HepG2 (cell line): Measurements from ENCODE around the gene METTL16. TPM values are rescaled to one million over a fixed set of nuclear protein-coding genes. Genes with fewer than 3 reads are reported as not detected.
A peak's percentile ranks its signal among the peaks of the same experiment; 100 is the strongest.

ENCODE experiments used
- KDM6A ChIP-seq: IDR thresholded peaks from 2 replicates; pipeline ENCODE4 v1.6.1; 2016; ENCODE audit warnings: low read depth
- KIAA2018 ChIP-seq: sonication (generic); formaldehyde crosslinking; IDR thresholded peaks from 2 replicates; pipeline ENCODE4 v1.5.0; 2020; ENCODE audit warnings: mild to moderate bottlenecking, missing genetic modification reagents, borderline replicate concordance
- POLR2A ChIP-seq, 2 experiments: IDR thresholded peaks; 2 replicates each; pipeline ENCODE4 v1.6.1; 2011; ENCODE audit warnings: low read depth in 2 of 2, low read length in 2 of 2, mild to moderate bottlenecking in 1 of 2, moderate library complexity in 1 of 2; ENCODE audit not compliant: insufficient read depth in 1 of 2
- ZNF143 ChIP-seq: sonication (generic); formaldehyde crosslinking; IDR thresholded peaks from 2 replicates; pipeline ENCODE4 v1.4.0; 2020; ENCODE audit warnings: missing genetic modification reagents
- ZNF383 ChIP-seq: sonication (generic); formaldehyde crosslinking; IDR thresholded peaks from 2 replicates; pipeline ENCODE4 v1.4.0; 2020; ENCODE audit warnings: missing genetic modification reagents, mild to moderate bottlenecking, borderline replicate concordance
- polyA plus RNA-seq, 8 experiments: library from polyadenylated mRNA; depleted of rRNA in 3 of 8; stranded (reverse) in 7 of 8; unstranded in 1 of 8; fragments of >200 nt; fragmentation: Illumina TruSeq in 4 of 8; extraction: Trizol in 4 of 8; gene quantifications; 2 replicates each; pipeline versions ENCODE4 v1.2.1 to v1.2.3, GENCODE V29; 2011 to 2016; ENCODE audit warnings: low read depth in 4 of 8, missing spikeins in 1 of 8, mixed read lengths in 1 of 8; ENCODE audit not compliant: insufficient read depth in 1 of 8
- total RNA-seq, 5 experiments: library from RNA; depleted of rRNA; stranded (reverse); fragments of >200 nt; fragmentation: Illumina TruSeq; extraction: Trizol; gene quantifications; 2 replicates each; pipeline ENCODE4 v1.2.3, GENCODE V29; 2016; ENCODE audit warnings: low read depth in 1 of 5

The METTL16 gene
- total and polyA plus RNA-seq, 2 of the 13 experiments (the other 11 are each of a cell fraction or from before 2014, with no cell fraction given): 11.6 to 18.5 TPM

- no peak for TF ChIP-seq KIAA2018 (CRISPR knock-in tag)
- TF ChIP-seq POLR2A (IDR thresholded peaks at IDR 0.05; ENCODE audit: insufficient read depth in 1 of 2, low read depth in 2 of 2, low read length in 2 of 2): peak in 1 of 2 experiments; percentile 45; a peak in 1 of 4 replicates
- TF ChIP-seq KDM6A (CRISPR knock-in tag): no peak
- TF ChIP-seq ZNF143 (CRISPR knock-in tag): no peak
- 0 out of 2 replicates have a peak, but pooled peaks have one; percentile 66 for TF ChIP-seq ZNF383
Measured at GRCh38 chr17:2397247-2398171, 114.2 kb downstream of the METTL16 start (continued).
